Suprapubic skin (tissue), 4 donors: ENCODE results near the gene NT5C3B. TPM values are rescaled to one million over a fixed set of nuclear protein-coding genes. Genes with fewer than 3 reads are reported as not detected.

ENCODE experiments used
- DNase-seq, 2 donors: peaks; one replicate each; pipeline ENCODE4 v3.0.0-alpha.2; 2019; ENCODE audit warnings: low spot score in 2 of 2
- H3K27ac ChIP-seq: fragments of 200-600 bp; sonication (generic); one replicate; pipeline ENCODE4 v1.5.1; 2019
- H3K27me3 ChIP-seq: fragments of 200-600 bp; sonication (generic); one replicate; pipeline ENCODE4 v1.5.1; 2019
- H3K36me3 ChIP-seq: fragments of 200-600 bp; sonication (generic); one replicate; pipeline ENCODE4 v1.5.1; 2019
- H3K4me1 ChIP-seq: fragments of 200-600 bp; sonication (generic); one replicate; pipeline ENCODE4 v1.5.1; 2019
- H3K4me3 ChIP-seq: fragments of 200-600 bp; sonication (generic); one replicate; pipeline ENCODE4 v1.5.1; 2019; ENCODE audit warnings: mild to moderate bottlenecking
- H3K9me3 ChIP-seq: fragments of 200-600 bp; sonication (generic); one replicate; pipeline ENCODE4 v1.5.1; 2019
- CTCF ChIP-seq, 2 donors: fragments of 200-600 bp in 1 of 2; fragments of 450-650 bp in 1 of 2; sonication (generic) in 1 of 2; IDR thresholded peaks; one replicate each; pipeline ENCODE4 v1.5.1; 2016 to 2019; ENCODE audit warnings: antibody characterized with exemption in 2 of 2, mild to moderate bottlenecking in 1 of 2, moderate library complexity in 1 of 2
- EP300 ChIP-seq: sonication (generic); formaldehyde crosslinking; IDR thresholded peaks from one replicate; pipeline ENCODE4 v1.6.1; 2017; ENCODE audit warnings: antibody characterized with exemption
- POLR2A ChIP-seq, 2 donors: fragments of 450-650 bp; IDR thresholded peaks; one replicate each; pipeline ENCODE4 v1.6.1; 2017; ENCODE audit warnings: antibody characterized with exemption in 2 of 2, mild to moderate bottlenecking in 2 of 2, moderate library complexity in 2 of 2
- POLR2AphosphoS5 ChIP-seq, 3 donors: sonication (generic); formaldehyde crosslinking; IDR thresholded peaks; one replicate each; pipeline ENCODE4 v1.6.1; 2017; ENCODE audit warnings: antibody characterized with exemption in 3 of 3
- WGBS: methylation state at CpG from one replicate; pipeline ENCODE4 v1.1.5; 2018; 5-methylcytosine and 5-hydroxymethylcytosine counted together
- total RNA-seq, 4 donors: library from RNA; depleted of rRNA; stranded (reverse); fragments of >200 nt; gene quantifications; one replicate each; pipeline ENCODE4 v1.1.0, GENCODE V29; 2016

The NT5C3B gene
- total RNA-seq, 4 donors from 2014 or later = 21.6 to 41.2 (median 30.7) TPM

- no peaks in the 10 kb centered on the region for H3K9me3 ChIP-seq
- H3K36me3 ChIP-seq = no peaks in the 10 kb centered on the region
- no peak for DNase-seq
- no peak for TF ChIP-seq POLR2AphosphoS5 (IDR thresholded peaks at IDR 0.05)
- TF ChIP-seq CTCF (IDR thresholded peaks at IDR 0.05) = no peak
- no peak for TF ChIP-seq EP300
- no peak for TF ChIP-seq POLR2A (IDR thresholded peaks at IDR 0.05)
- H3K27ac ChIP-seq = peak overlapping the region; percentile 100
- no peaks in the 10 kb centered on the region for H3K27me3 ChIP-seq
- peaks cover 80% of the 10 kb centered on the region for H3K4me1 ChIP-seq
- 12% methylated on average over 13 of the region's 13 CpGs for WGBS
- peak overlapping the region; percentile 97 for H3K4me3 ChIP-seq
These were observed 50.8 kb downstream of the NT5C3B start for GRCh38 chr17:41785091-41785858.

DNA sequence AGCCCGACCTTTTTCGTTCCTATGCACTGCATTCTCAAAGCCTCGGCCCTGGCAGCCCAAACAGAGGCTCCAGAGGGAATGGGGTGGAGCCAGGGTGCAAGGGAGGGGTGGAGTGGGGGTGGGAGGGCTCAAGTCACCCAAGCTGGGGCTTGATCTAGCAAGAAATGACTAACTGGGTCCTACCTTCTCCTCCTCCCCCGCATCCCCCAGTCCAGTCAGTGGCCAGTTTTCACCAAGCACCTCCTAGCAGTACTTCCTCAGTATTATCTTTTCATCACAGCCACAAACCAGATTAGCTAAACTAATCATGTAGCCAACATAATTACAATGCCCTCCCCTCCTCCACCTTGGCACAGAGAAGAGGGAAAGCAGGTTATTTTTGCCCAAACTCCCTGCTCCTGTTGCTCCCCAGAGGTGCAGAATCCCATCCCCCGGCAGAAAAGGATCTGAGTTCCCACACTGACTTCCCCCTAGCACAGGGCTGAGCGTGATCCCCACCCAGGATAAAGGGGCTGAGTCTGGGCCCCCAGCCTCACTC lies 51.8 kb downstream of the NT5C3B start:
- no peak for TF ChIP-seq POLR2A (IDR thresholded peaks at IDR 0.05)
- no peak for TF ChIP-seq CTCF (IDR thresholded peaks at IDR 0.05)
- no peak for TF ChIP-seq POLR2AphosphoS5 (IDR thresholded peaks at IDR 0.05)
- TF ChIP-seq EP300 = no peak
- peak overlapping the region; percentile 100 for H3K27ac ChIP-seq
- H3K4me3 ChIP-seq = peak overlapping the region; percentile 97
- H3K36me3 ChIP-seq = no peaks in the 10 kb centered on the region
- no peaks in the 10 kb centered on the region for H3K9me3 ChIP-seq
- peaks cover 80% of the 10 kb centered on the region for H3K4me1 ChIP-seq
- DNase-seq = no peak
- H3K27me3 ChIP-seq = no peaks in the 10 kb centered on the region
- WGBS = 27% methylated on average over 6 of the region's 6 CpGs

DNA sequence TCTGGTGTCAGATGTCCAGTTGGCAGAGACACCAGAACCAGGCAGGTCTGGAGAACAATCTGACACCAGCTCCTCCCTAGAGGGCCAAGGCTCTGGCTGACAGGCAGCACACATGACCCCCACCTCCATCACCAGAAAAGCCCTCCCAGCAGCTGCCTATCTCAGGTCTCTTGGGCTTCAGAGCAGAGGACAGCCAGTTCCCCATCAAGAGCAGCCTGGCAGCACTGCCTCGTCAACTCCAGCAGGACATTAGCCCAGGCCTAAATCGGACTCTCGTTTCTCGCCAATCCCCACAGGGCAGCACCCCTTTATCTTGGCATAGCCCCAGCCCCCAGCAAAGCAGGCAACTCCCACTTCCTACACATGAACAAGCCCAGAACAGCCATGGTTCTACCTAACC lies 53.9 kb downstream of the NT5C3B start:
- TF ChIP-seq POLR2A (IDR thresholded peaks at IDR 0.05) (no peak), POLR2AphosphoS5 (IDR thresholded peaks at IDR 0.05) (no peak), CTCF (IDR thresholded peaks at IDR 0.05) (no peak), EP300 (no peak)

GRCh38 chr17:41781404-41782110 lies 54.5 kb downstream of the NT5C3B start:
- peaks cover 85% of the 10 kb centered on the region for H3K4me1 ChIP-seq

More for the DNA sequence above, 53.9 kb downstream of the NT5C3B start:
- DNase-seq = no peak
- H3K4me1 ChIP-seq = peaks cover 81% of the 10 kb centered on the region
- peak overlapping the region; percentile 100 for H3K27ac ChIP-seq
- no peaks in the 10 kb centered on the region for H3K27me3 ChIP-seq
- H3K36me3 ChIP-seq = no peaks in the 10 kb centered on the region
- 24% methylated on average over 4 of the region's 4 CpGs for WGBS
- H3K9me3 ChIP-seq = no peaks in the 10 kb centered on the region
- peak overlapping the region; percentile 97 for H3K4me3 ChIP-seq

More at GRCh38 chr17:41781404-41782110, 54.5 kb downstream of the NT5C3B start:
- peaks cover 3% of the 10 kb centered on the region for H3K36me3 ChIP-seq
- TF ChIP-seq CTCF (IDR thresholded peaks at IDR 0.05) (no peak), POLR2A (IDR thresholded peaks at IDR 0.05) (no peak), EP300 (no peak), POLR2AphosphoS5 (IDR thresholded peaks at IDR 0.05) (no peak)
- peak overlapping the region; percentile 100 for H3K27ac ChIP-seq
- no peaks in the 10 kb centered on the region for H3K9me3 ChIP-seq
- H3K4me3 ChIP-seq = peak overlapping the region; percentile 97
- DNase-seq = no peak
- 59% methylated on average over 13 of the region's 13 CpGs for WGBS
- H3K27me3 ChIP-seq = no peaks in the 10 kb centered on the region
